ENCODE results near the gene ARHGEF11. TPM values are rescaled to one million over a fixed set of nuclear protein-coding genes. Genes with fewer than 3 reads are reported as not detected.

Gene ARHGEF11
- total and polyA plus RNA-seq, 9 of the 15 experiments (the other 6 are each of a cell fraction or from before 2014, with no cell fraction given) = 0.14 to 15.5 (median 9.0) TPM

DNA sequence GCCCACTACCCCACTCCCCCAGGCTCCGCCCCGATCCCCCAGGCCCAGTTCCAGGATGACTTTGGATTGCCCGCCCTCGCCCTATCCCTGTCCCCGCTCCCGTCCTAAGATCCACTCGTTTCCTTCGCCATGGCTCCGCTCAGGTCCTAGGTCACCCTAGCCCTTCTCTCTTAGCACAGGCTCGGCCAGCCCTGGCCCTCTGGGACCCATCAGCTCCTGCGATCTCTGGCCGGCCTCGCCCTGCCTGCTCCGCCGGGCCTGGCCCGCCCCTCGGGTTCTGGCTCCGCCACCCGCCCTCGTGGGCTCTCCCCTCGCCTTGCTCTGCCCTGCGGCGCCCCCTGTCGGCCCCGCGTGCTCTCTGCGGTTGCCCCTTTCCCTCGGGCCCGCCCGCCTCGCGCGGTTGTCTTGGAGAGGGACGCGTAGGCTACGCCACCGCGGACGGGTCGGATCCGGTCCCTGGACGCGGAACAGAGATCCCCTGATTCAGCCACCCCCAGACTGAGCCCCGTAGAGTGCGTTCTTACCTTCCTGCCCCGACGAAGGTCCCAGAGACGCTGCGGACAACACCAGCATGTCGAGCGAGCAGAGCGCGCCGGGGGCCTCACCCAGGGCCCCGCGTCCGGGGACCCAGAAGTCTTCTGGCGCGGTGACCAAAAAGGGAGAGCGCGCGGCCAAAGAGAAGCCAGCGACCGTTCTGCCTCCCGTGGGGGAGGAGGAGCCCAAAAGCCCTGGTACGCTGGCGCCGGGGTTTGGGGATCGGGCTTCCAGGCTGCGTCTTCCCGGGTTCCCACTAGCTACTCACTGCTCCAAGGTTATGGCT lies 125.1 kb downstream of the ARHGEF11 start, which contains the start of gene LRRC71 (continued):
- TF ChIP-seq ZNF707 (CRISPR knock-in tag; conservative IDR thresholded peaks at IDR 0.05) (no peak), NUFIP1 (IDR thresholded peaks at IDR 0.05; ENCODE audit: partially characterized antibody) (no peak), LARP7 (IDR thresholded peaks at IDR 0.05) (no peak), TEAD2 (tag; IDR thresholded peaks at IDR 0.05) (no peak), TBP (optimal IDR thresholded peaks at IDR 0.05; ENCODE audit: low read depth, low read length) (no peak), HOMEZ (CRISPR knock-in tag; IDR thresholded peaks at IDR 0.05) (no peak), HNRNPH1 (optimal IDR thresholded peaks at IDR 0.05; ENCODE audit: low read depth, low read length) (no peak), ZNF79 (CRISPR knock-in tag; IDR thresholded peaks at IDR 0.05; ENCODE audit: low read depth) (no peak), ZC3H11A (IDR thresholded peaks at IDR 0.05; ENCODE audit: low read depth, low read length) (no peak), IRF2 (CRISPR knock-in tag; IDR thresholded peaks at IDR 0.05) (no peak), E2F4 (CRISPR knock-in tag; IDR thresholded peaks at IDR 0.05; ENCODE audit: low read depth) (no peak), BHLHE40 (IDR thresholded peaks at IDR 0.05; ENCODE audit: low read length) (peak; percentile 33; the same call in 1 of the 2 replicates), CBX3 (IDR thresholded peaks at IDR 0.05; ENCODE audit: borderline replicate concordance in 1 of 2, low read length in 2 of 2) (0 out of 3 replicates have a peak, but pooled peaks of 1 of the 2 experiments have one; percentile 50), ZNF134 (CRISPR knock-in tag; conservative IDR thresholded peaks at IDR 0.05) (no peak), HLTF (IDR thresholded peaks at IDR 0.05) (no peak), PHTF2 (CRISPR knock-in tag; IDR thresholded peaks at IDR 0.05) (no peak), MYBL2 (IDR thresholded peaks at IDR 0.05; ENCODE audit: low read depth) (no peak), MYBL2 (CRISPR knock-in tag; IDR thresholded peaks at IDR 0.05; ENCODE audit: borderline replicate concordance) (no peak), ZNF277 (CRISPR knock-in tag; IDR thresholded peaks at IDR 0.05; ENCODE audit: borderline replicate concordance) (no peak), ZNF239 (CRISPR knock-in tag; IDR thresholded peaks at IDR 0.05) (no peak), ZNF584 (CRISPR knock-in tag; IDR thresholded peaks at IDR 0.05; ENCODE audit: low read depth) (no peak), KAT2B (IDR thresholded peaks at IDR 0.05; ENCODE audit: low read depth, low read length) (no peak), ZBTB8A (IDR thresholded peaks at IDR 0.05; ENCODE audit: partially characterized antibody) (no peak)
- TF ChIP-seq, protein P1, sequence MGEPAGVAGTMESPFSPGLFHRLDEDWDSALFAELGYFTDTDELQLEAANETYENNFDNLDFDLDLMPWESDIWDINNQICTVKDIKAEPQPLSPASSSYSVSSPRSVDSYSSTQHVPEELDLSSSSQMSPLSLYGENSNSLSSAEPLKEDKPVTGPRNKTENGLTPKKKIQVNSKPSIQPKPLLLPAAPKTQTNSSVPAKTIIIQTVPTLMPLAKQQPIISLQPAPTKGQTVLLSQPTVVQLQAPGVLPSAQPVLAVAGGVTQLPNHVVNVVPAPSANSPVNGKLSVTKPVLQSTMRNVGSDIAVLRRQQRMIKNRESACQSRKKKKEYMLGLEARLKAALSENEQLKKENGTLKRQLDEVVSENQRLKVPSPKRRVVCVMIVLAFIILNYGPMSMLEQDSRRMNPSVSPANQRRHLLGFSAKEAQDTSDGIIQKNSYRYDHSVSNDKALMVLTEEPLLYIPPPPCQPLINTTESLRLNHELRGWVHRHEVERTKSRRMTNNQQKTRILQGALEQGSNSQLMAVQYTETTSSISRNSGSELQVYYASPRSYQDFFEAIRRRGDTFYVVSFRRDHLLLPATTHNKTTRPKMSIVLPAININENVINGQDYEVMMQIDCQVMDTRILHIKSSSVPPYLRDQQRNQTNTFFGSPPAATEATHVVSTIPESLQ (CRISPR knock-in tag; IDR thresholded peaks at IDR 0.05) = 0 out of 2 replicates have a peak, but pooled peaks have one; percentile 33

Data from K562 (cell line).